HTR-8/SVneo (cell line): ENCODE results near the gene APC.
"Not testable (repeated sequence)": the region's sequence is repeated elsewhere in the genome, so short reads cannot be mapped to it uniquely, and the experiment has no call there.

Source experiments
- DNase-seq: peaks from one replicate; pipeline ENCODE4 v3.0.0; 2011; ENCODE audit warnings: low spot score, mixed read lengths; ENCODE audit not compliant: insufficient read length
- FAIRE-seq: peaks from 2 replicates; lab custom pipeline; 2011; peaks lifted over from hg19 to GRCh38; lab: Jason Lieb, UNC

The APC gene

GRCh38 chr5:112886975-112887374 lies 149.3 kb downstream of the APC start:
- no peak for FAIRE-seq
- no peak for DNase-seq

- DNase-seq, FAIRE-seq: not testable (repeated sequence)
Observed at GRCh38 chr5:112892066-112892465, 154.4 kb downstream of the APC start.

- no peak for FAIRE-seq
- no peak for DNase-seq
Observed at GRCh38 chr5:112892776-112893175, 155.1 kb downstream of the APC start.

GRCh38 chr5:112895682-112896081 lies 158.0 kb downstream of the APC start:
- DNase-seq: no peak
- no peak for FAIRE-seq
